Fibroblast of skin of right quadriceps (primary cell): ENCODE measurements around the gene DCAKD.

Experiments used
- DNase-seq: peaks from one replicate; pipeline ENCODE4 v3.0.0-alpha.2; 2013

Gene DCAKD

DNA sequence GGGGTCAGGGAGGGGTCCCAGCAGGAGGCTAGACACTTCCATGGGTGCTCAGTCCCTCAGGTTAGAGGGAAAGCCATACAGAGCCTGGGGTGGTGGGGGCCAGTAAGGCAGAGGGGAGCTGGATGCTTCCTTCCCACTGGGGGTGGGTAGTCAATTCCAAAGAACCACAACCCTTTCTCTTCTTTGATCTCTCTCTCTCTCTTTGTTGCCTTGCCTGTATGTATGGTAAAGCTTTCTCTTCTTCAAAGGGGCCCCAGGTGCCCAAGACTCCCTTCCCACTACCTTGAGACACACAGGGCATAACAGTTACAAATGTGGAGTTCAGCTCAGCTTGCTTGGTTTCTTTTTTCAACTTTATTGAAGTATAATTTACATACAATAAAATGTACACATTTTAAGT lies 52.8 kb downstream of the DCAKD start:
- DNase-seq = no peak

DNA sequence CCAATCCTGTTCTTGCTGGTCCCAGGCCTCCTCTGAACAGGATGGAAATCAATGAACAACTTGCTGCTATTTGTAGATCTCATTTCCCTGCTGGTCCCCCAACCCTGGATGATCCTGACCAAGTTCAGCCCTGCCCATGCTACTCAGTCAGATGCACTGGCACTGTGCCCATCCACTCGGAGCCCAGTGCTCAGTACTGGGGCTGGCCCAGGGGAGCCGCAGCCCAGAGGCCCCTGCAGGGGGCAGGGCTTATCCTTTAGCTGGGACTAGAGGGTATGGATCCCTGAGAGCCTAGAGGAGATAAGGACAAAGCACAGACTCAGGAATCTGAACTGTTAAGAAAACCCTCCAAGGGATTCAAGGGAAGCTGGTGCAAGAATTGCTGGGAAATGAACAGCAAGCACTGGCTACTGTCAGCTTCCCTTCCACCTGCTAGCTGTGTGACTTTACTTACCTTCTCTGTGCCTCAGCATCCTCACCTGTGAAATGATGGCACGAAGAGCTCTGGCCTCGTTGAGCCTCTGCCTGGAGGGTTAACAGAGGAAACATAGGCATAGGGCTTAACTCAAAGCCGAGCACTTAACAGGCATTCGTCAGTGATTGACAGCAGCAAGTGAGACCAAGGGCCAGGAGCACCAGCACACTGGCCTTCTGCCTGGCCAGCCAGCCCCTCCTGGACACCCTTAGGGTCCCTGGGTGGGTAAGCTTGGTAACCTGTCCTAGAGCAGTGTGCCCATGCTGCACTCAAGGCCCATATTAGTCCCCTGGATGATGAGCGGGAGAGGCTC lies 53.5 kb downstream of the DCAKD start:
- DNase-seq = no peak

DNA sequence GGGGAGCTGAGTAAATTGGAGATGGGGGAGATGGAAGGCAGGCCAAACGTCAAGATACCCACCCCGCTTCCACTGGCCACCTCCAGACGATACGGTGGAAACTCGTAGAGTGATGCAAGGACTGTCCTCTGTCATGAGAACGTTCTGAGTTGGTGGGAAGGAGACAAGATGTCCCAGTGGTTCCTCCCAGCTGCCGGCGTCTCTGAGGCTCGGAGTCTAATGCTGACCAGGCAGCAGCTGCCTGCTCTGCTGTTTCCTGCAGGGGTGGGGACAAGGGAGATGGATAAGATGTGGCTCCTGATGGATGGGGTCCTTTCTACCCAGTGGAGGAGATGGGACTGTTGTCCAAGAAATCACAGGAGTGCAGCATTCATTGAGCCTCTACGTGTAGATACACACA lies 55.1 kb downstream of the DCAKD start:
- no peak for DNase-seq

DNA sequence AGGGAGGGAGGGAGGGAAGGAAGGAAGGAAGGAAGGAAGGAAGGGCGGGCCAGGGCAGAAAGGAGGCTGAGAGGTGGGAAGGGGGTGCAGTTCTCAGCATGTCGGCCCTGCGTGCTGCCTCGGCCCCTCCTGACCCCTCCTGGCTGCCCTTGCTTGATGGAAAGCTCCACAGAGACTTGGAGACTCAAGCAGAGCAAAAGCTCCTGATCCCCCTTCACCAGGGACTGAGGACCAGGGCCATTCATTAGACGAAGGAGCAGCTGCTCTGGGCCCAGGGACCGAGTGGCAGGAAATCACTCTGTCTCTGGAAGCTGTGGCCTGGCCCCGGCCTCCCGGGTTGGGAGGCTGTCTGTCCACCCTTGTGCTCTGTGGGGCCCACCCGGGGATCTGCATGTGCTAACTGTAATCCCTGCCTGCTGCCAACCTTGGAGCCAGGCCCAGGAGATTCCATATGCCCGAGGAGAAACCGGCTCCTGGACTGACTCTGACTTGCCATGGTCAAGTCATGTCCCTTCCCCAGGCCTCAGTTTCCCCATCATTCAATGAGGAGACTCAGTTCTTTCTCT lies 55.9 kb downstream of the DCAKD start:
- no peak for DNase-seq

DNA sequence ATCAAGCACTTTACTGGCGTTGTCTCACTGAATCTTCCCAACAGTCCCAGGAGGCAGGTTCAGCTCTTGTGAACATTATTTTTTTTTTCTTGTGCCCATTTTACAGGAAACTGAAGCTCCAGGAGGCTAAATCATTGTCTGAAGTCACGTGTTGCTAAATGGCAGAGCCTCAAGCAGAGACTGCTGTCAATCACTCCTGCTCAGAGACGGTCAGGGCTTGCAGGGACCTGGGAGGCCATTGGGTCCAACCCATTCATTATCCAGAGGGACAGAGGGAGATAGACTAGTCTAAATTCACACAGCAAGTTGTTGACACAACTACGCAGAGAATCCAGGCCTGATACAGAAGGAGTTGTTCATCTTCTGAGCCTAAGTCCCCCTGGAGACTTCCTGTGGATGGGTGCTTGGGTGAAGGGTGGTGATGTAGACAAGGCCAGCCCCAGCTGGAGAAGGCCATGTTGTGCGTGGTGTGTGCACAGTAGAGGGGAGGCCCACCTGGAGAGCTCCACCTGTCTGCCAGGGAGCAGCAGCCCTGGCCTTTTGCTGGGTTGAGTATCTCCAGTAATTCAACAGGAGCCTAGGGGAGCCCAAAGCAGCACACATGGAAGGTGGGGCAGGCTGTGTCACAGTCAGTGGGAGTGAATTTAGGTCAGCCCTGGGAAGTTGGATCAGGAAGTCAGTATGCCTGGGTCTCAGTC lies 59.0 kb downstream of the DCAKD start:
- no peak for DNase-seq

DNA sequence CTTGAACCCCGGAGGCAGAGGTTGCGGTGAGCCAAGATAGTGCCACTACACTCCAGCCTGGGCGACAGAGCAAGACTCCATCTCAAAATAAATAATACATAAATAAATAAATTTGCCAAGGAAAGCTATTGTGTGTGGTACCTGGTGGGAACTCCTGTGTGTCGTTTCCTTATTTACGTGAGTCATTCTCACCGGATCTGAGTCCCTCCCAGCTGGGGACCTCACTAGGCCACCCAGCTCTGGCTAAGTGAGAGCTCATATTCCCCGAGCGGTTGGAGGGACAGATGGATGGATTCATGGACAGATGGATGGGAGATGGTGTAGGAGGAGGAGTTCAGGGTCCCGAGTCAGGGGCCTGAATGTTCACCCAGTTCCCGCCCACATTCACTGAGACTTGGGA lies 60.4 kb downstream of the DCAKD start:
- no peak for DNase-seq

DNA sequence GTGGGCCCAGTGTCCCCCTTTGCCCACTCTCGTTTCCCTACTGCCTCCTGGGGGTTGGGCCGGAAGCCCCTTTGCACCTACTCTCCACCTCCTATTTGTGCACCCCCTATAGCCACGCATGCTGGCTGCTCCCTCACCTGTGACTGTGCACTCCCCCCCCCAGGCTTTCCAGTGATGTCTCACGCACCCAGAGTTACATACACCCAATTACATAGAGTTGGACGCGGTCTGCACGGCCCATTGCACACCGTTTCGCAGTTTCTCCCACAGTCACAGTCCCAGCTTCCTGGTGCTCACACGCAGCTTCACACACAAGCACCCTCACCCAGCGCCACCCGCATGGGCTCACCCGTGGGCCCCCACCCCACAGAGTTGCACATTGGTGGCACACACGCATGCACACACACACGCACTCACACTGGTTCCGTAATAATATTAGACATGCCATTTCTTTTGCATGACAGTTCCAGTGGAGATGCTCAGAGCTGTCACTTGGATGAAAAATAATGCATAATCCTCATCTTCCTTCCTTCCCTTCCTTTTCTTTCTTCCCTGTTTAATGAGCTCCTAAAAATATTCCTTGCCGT lies 61.8 kb downstream of the DCAKD start:
- no peak for DNase-seq

DNA sequence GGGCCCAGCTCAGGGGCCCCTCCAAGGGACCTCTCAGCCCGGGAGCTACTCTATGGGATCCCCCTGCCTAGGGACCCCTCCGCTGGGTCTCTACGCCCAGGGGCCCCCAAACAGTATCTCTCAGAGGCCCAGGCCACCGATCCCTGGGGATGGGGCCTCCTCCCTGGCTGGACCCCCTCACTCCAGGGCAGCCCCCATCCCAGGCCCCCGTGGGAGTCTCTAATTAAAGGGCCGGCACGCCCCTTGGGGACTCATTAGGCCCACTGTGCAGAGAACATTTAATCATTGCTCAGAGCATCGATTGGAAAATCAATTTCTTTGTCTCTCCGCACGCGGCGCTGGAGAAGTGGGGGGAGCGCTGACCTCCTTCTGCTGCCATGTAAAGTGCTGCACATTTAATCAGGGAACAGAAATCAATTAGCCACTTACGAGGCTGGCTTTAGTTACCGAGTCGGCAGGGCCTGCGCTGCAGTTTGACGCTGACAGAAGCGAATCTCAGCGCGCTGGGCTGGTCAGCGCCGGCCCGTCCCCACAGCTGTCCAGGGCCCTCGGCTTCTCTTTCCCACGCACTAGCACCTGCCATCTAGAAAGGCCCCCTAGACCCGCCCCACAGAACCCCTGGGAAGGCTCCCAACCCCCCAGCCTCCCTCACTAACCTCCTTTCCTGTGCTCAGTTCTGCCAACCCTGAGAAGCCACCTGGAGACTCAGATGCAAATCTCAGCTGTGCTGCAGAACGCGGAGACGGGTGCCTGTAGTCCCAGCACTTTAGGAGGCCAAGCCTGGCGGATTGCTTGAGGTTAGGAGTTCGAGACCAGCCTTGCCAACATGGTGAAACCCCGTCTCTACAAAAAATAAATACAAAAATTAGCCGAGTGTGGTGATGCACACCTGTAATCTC lies 63.1 kb downstream of the DCAKD start:
- DNase-seq = no peak

DNA sequence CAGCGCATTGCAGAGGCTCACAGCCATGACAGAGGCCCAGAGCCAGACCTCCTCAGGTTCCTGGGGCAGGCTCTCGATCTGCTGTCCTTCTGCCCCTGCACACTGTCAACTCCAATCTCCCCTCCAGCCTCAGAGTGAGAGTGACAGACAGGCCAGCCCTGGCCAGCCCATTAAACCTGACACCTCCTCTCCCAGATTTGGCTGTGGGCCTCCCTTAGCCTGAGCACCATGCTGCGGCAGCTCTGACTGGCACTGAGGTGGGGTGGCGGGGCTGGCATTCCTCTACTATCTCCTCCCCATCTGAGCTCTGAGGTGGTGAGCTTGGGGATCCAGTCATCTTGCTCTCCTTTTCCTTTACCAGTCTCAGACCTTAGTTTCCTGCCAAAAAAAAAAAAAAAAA lies 67.9 kb downstream of the DCAKD start:
- DNase-seq = no peak

DNA sequence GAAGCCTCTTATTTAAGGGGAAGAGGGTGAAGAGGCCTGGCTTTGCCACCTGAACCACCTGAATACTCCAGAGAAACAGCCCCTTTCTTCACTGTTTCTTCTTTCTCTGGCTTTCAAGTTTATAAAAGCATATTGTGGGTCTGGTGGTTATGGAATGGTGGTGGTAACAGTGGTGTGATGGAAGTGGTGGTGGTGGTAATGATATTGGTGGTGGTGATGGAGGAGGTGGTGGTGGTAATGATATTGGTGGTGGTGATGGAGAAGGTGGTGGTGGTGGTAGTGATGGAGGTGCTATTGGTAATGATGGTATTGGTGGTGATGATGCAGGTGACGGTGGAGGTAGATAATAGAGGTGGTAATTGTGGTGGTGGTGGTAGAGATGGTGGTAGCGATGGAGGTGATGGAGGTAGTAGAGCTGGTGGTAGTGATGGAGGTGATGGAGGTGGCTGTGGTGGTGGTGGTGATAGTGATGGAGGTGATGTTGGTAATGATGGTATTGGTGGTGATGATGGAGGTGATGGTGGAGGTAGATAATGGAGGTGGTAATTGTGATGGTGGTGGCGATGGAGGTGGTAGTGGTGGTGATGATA lies 69.2 kb downstream of the DCAKD start:
- DNase-seq = no peak

DNA sequence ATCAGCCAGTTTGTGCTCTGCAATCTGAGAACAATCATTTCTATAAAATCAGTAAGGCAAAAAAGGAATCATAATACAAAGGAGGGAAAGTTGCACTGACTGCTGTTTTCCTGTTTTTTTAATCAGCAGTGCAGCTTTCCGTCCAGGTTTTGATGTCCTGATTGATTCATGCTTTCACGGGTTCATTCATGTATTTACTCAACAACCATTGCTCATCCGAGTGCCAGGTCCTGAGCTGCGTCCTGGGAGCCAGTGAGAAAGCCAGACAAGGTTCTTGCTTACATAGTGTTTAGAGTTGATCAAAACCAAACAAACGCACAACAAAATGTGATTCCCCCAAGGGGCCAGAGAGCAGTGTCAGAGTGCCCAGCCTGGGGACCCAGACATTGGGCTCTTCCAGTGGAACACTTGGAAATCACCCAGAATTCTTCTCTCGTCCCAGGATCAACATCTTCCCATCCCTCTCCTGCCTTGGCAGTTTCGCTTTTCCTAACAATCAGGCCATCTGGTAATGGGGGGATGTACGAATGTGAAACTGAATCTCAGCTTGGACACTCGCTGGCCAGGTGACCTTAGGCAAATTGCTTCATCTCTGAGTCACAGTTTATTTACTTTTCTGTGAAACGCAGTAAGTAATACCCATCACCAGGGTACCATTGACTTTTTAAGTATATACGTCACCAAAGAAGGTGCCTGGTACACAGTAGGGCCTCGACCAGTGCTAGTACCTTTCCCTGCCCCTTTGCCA lies 70.0 kb downstream of the DCAKD start:
- no peak for DNase-seq

DNA sequence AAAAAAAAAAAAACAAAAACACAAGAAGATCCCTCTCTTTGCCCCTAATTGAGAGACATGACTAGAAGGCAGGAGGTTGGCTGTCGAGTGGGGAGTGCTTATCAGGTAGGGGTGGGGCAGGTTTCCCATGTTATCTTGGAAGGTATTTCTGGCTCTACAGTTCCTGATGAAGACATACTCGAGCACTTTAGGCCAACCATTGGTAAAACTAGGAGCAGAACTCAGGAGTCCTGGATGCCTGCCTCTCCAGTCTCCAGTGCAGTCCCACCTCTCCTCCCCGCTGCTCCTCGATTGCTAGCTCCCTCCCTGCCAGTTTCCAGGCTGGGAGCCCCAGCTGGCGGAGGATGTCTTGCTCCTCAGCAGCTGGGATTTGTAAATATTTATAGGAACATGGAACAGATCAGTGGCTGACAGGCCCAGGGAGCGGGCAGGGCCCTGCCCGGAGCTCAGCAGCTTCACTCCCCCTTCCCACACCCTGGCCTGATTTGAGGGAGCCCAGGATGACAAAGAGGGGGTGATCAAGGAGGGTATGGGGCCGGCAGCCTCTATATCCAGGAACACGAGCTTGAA lies 71.9 kb downstream of the DCAKD start:
- no peak for DNase-seq

DNA sequence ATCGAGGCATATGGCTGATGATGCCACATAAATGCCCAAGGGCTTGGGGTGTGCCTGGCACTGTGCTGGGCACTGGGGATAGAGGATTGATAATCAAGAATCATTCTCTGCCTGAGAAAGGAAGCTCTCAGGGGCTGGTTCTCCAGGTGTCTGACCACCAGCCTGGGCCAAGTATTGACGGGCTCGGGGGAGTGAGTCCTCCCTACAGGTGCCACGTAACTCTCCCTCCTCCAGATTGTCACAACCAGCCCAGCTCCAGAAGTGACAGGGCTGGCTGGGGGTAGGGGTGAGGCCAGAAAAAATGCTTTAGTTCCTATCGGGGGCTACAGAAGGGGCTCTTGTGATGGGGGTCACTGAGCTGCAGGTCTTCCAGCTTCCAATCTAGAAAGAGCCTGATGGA lies 72.6 kb downstream of the DCAKD start:
- no peak for DNase-seq

DNA sequence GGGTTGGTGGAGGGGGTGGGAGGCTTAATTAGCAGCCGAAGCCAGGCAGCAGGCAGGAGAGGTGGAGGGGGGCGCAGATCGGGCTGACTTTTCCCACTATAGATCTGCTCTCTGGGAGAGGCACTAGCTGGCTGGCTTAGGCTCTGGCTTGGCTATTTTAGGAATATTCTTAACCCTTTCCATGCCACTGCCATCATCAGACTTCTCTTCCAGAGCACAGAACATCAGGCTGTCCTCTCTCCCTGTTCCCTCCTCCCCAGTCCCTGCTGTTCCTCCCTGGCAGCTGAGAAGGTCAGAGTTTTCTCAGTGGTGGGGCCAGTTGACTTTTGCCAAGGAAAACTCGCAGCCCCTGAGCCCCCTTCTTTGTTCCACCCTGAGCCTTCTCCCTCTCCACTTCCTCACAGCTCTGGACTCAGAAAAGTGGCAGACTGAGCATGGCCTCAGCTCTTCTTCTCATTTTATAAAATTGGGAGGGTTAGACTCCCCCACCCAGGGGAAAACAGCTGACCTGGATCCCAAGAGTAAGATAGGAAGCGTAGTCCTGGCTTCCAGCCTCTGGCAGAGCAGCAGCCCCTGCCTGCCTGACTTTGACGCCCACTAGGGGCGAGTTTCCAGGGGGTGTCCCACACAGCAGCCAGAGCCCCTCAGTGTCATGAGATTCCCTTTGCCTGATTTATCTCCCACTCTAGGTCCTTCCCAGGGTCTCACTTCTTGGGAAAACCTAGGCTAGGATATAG lies 73.5 kb downstream of the DCAKD start:
- DNase-seq = no peak

DNA sequence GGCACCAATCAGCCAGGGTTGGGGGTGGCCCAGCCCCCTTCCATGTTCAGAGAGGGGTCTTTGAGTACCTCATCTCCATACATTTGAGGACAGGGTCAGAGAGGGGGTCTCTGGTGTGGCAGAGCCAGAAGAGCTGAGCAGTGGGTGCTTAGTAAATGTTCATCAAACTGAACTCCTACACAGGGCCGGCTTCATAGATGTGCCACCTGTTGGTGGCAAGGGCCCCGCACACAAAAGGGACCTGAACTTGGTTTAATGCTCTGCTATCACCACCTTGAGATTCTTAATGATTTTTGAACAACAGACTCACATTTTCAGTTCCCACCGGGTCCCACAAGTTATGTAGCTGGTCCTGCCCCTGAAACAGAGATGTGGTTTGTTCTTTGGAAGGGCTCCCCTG lies 74.4 kb downstream of the DCAKD start:
- no peak for DNase-seq

DNA sequence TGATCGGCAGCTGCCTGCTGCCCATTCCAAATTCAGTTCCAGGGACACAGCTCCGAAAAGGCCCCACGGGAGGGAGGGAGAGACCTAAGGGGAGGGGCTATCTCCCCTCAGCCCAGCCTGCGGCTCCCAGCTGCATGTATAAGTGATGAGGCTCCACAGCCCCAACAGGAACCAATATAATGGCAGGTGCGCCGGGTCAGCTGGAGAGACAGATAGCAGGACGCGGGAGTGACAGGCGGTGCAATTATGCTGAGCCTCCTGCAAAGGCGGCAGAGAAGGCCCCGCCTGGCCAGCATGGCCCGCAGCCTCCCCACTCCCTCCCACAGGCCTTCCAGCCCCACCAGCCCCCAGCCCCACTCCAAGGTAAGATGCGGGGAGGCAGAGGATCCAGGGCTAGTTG lies 75.2 kb downstream of the DCAKD start:
- no peak for DNase-seq
